Panc1 (cell line): ENCODE data around the gene ACACA.

Experiments used
- CTCF ChIP-seq: fragments of 450-650 bp; IDR thresholded peaks from 2 replicates; pipeline ENCODE4 v1.5.1; 2017; ENCODE audit warnings: mild to moderate bottlenecking
- POLR2AphosphoS5 ChIP-seq: IDR thresholded peaks from 2 replicates; pipeline ENCODE4 v1.6.1; 2012; ENCODE audit warnings: mild to moderate bottlenecking, low read depth, low read length, moderate library complexity
- REST ChIP-seq, 2 experiments: IDR thresholded peaks; 2 replicates each; pipeline ENCODE4 v1.6.1; 2011 to 2012; ENCODE audit warnings: low read depth in 2 of 2, control low read depth in 1 of 2, low read length in 1 of 2, mild to moderate bottlenecking in 1 of 2, moderate library complexity in 1 of 2; ENCODE audit not compliant: insufficient read depth in 1 of 2
- SIN3A ChIP-seq: IDR thresholded peaks from 2 replicates; pipeline ENCODE4 v1.6.1; 2012; ENCODE audit warnings: low read depth, mild to moderate bottlenecking, low read length, moderate library complexity, borderline replicate concordance; ENCODE audit not compliant: insufficient read depth
- TCF7L2 ChIP-seq: IDR thresholded peaks from 2 replicates; pipeline ENCODE4 v1.6.1; 2011; ENCODE audit warnings: mild to moderate bottlenecking, low read depth, low read length, inconsistent platforms

GRCh38 chr17:37116671-37117185, 289.9 kb downstream of the ACACA start:
- TF ChIP-seq CTCF = no peak
- no peak for TF ChIP-seq POLR2AphosphoS5
- no peak for TF ChIP-seq TCF7L2
- TF ChIP-seq REST (IDR thresholded peaks at IDR 0.05; ENCODE audit: insufficient read depth in 1 of 2, low read depth in 2 of 2, low read length in 1 of 2) = no peak
- no peak for TF ChIP-seq SIN3A
